ENCODE measurements around the gene PPM1K. TPM values are rescaled to one million over a fixed set of nuclear protein-coding genes. Genes with fewer than 3 reads are reported as not detected.

PPM1K gene
- total RNA-seq, 1 experiment from 2014 or later, result 15.3 TPM

DNA sequence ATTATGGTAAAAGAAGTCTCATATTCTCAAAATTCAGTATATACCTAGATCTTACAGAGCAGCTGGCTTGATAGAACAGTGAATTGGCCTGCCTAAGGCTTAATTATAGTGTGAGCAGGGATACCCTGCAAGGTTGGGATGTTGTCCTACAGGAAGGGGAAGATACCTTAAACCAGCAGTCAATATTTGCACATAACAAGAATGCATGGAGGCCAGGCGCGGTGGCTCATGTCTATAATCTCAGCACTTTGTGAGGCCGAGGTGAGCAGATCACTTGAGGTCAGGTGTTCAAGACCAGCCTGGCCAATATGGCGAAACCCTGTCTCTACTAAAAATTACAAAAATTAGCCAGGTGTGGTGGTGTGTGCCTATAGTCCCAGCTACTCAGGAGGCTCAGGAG lies 67.2 kb downstream of the PPM1K start:
- intact Hi-C loops (cut with micrococcal nuclease; ENCODE audit: unreplicated experiment), result loop anchor here (5.0 kb wide), 1 partner anchor 150 kb away; no protein-coding TSS in a partner anchor
- no peak overlapping the region for H3K4me3 Mint-ChIP-seq (ENCODE audit: low read depth, unreplicated experiment)
- H3K36me3 Mint-ChIP-seq (ENCODE audit: insufficient read depth, unreplicated experiment), result no peaks in the 10 kb centered on the region
- H3K27me3 Mint-ChIP-seq (ENCODE audit: unreplicated experiment), result peaks cover 24% of the 10 kb centered on the region
- TF ChIP-seq, protein P1, sequence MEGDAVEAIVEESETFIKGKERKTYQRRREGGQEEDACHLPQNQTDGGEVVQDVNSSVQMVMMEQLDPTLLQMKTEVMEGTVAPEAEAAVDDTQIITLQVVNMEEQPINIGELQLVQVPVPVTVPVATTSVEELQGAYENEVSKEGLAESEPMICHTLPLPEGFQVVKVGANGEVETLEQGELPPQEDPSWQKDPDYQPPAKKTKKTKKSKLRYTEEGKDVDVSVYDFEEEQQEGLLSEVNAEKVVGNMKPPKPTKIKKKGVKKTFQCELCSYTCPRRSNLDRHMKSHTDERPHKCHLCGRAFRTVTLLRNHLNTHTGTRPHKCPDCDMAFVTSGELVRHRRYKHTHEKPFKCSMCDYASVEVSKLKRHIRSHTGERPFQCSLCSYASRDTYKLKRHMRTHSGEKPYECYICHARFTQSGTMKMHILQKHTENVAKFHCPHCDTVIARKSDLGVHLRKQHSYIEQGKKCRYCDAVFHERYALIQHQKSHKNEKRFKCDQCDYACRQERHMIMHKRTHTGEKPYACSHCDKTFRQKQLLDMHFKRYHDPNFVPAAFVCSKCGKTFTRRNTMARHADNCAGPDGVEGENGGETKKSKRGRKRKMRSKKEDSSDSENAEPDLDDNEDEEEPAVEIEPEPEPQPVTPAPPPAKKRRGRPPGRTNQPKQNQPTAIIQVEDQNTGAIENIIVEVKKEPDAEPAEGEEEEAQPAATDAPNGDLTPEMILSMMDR (IDR thresholded peaks at IDR 0.05; ENCODE audit: unreplicated experiment), result no peak
- BruUV-seq (replicated peaks), result no TSS peak
- no peak overlapping the region for H3K27ac Mint-ChIP-seq (ENCODE audit: unreplicated experiment)
- peaks cover 6% of the 10 kb centered on the region for H3K4me1 Mint-ChIP-seq (ENCODE audit: low read depth, unreplicated experiment)
- CTCF ChIA-PET, result interaction anchor here (0.8 to 1.8 kb wide), 2 partner anchors 184 to 298 kb away, joined by 3 to 7 read pairs; no protein-coding TSS in a partner anchor
- H3K9me3 Mint-ChIP-seq (ENCODE audit: low read depth, unreplicated experiment), result peaks cover 4% of the 10 kb centered on the region
- DNase-seq, result no peak

DNA sequence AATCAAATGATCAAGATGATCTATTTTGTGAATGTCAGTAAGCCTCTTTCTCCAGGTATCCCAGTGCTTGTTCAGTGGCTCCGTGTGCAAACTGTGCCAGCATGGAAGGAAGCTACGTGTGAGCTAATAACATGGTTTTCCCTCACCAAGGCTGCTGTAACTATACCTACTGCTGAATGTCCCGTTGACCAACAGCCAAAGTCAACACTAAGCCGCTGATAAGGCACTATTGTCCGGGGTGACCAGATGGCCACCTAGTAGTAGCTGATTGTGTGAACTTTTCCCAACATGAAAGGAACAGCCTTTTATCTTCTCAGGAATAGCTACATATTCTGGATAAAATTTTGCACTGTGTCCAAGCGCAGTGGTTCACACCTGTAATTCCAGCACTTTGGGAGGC lies 68.0 kb downstream of the PPM1K start:
- Mint-ChIP-seq H3K4me3 (ENCODE audit: low read depth, unreplicated experiment) (no peak overlapping the region), H3K27me3 (ENCODE audit: unreplicated experiment) (peaks cover 27% of the 10 kb centered on the region), H3K36me3 (ENCODE audit: insufficient read depth, unreplicated experiment) (no peaks in the 10 kb centered on the region), H3K9me3 (ENCODE audit: low read depth, unreplicated experiment) (peaks cover 3% of the 10 kb centered on the region), H3K4me1 (ENCODE audit: low read depth, unreplicated experiment) (peaks cover 10% of the 10 kb centered on the region), H3K27ac (ENCODE audit: unreplicated experiment) (no peak overlapping the region)
- TF ChIP-seq, protein P1 (IDR thresholded peaks at IDR 0.05; ENCODE audit: unreplicated experiment), result no peak
- peak; percentile 32 for DNase-seq
- CTCF ChIA-PET, result interaction anchor here (0.8 to 1.8 kb wide), 2 partner anchors 183 to 299 kb away, joined by 3 to 7 read pairs; no protein-coding TSS in a partner anchor
- intact Hi-C loops (cut with micrococcal nuclease; ENCODE audit: unreplicated experiment), result loop anchor here (5.0 kb wide), 1 partner anchor 151 kb away; no protein-coding TSS in a partner anchor
- BruUV-seq (replicated peaks), result no TSS peak

DNA sequence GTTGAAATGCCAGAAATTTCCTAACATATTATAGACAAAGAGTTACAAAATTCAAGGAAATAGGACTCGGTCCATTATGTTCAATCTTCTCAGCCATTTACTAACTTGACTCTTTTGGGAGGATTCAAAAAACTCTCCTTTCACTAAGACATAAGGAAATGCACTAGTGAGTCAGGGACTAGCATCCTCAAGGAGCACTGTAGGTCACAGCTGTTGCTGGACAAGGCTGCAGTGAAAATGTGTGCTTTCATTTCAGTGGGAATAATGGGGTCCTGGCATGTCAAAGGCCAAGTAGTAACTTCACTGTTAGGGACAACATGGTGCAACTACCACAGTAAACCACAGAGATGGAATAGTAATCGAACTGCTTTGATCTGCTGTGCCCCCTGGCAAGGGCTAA lies 69.0 kb downstream of the PPM1K start:
- Mint-ChIP-seq H3K4me1 (ENCODE audit: low read depth, unreplicated experiment) (peaks cover 10% of the 10 kb centered on the region), H3K36me3 (ENCODE audit: insufficient read depth, unreplicated experiment) (no peaks in the 10 kb centered on the region), H3K9me3 (ENCODE audit: low read depth, unreplicated experiment) (no peaks in the 10 kb centered on the region), H3K27me3 (ENCODE audit: unreplicated experiment) (peaks cover 27% of the 10 kb centered on the region), H3K27ac (ENCODE audit: unreplicated experiment) (no peak overlapping the region), H3K4me3 (ENCODE audit: low read depth, unreplicated experiment) (no peak overlapping the region)
- intact Hi-C loops (cut with micrococcal nuclease; ENCODE audit: unreplicated experiment), result loop anchor here (5.0 kb wide), 1 partner anchor 152 kb away; no protein-coding TSS in a partner anchor
- CTCF ChIA-PET, result interaction anchor here (1.8 kb wide), 1 partner anchor 300 kb away, joined by 7 read pairs; no protein-coding TSS in a partner anchor
- no TSS peak for BruUV-seq (replicated peaks)
- no peak for DNase-seq
- TF ChIP-seq, protein P1 (IDR thresholded peaks at IDR 0.05; ENCODE audit: unreplicated experiment), result no peak

DNA sequence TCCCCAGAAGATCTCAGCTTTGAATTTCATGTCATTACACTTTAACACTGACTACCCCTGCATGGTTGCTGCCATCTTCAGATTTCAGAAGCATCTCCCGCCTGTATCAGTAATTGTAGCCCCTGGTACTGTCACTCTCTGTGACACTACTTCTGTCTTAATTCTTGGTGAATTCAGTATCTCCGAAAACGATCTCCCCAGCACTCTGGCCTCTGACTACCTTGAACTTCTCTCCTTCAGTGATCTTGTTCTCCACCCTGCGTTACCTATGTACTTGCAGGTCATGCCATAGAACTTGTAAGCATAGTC lies 72.2 kb downstream of the PPM1K start:
- no TSS peak for BruUV-seq (replicated peaks)
- H3K36me3 Mint-ChIP-seq (ENCODE audit: insufficient read depth, unreplicated experiment), result no peaks in the 10 kb centered on the region

More for the DNA sequence above, 72.2 kb downstream of the PPM1K start:
- CTCF ChIA-PET, result interaction anchor here (0.5 to 1.9 kb wide), 3 partner anchors 158 to 234 kb away, joined by 8 to 21 read pairs (median 12); no protein-coding TSS in a partner anchor
- H3K27me3 Mint-ChIP-seq (ENCODE audit: unreplicated experiment), result peaks cover 27% of the 10 kb centered on the region
- DNase-seq, result no peak
- TF ChIP-seq, protein P1 (IDR thresholded peaks at IDR 0.05; ENCODE audit: unreplicated experiment), result no peak
- H3K27ac Mint-ChIP-seq (ENCODE audit: unreplicated experiment), result no peak overlapping the region
- H3K4me3 Mint-ChIP-seq (ENCODE audit: low read depth, unreplicated experiment), result no peak overlapping the region
- intact Hi-C loops (cut with micrococcal nuclease; ENCODE audit: unreplicated experiment), result loop anchor here (1.0 to 5.0 kb wide), 4 partner anchors 157 to 360 kb away; no protein-coding TSS in a partner anchor
- no peaks in the 10 kb centered on the region for H3K9me3 Mint-ChIP-seq (ENCODE audit: low read depth, unreplicated experiment)
- H3K4me1 Mint-ChIP-seq (ENCODE audit: low read depth, unreplicated experiment), result peaks cover 10% of the 10 kb centered on the region

Data from Calu3 (cell line).